ENCODE data around the gene NPNT.

DNA sequence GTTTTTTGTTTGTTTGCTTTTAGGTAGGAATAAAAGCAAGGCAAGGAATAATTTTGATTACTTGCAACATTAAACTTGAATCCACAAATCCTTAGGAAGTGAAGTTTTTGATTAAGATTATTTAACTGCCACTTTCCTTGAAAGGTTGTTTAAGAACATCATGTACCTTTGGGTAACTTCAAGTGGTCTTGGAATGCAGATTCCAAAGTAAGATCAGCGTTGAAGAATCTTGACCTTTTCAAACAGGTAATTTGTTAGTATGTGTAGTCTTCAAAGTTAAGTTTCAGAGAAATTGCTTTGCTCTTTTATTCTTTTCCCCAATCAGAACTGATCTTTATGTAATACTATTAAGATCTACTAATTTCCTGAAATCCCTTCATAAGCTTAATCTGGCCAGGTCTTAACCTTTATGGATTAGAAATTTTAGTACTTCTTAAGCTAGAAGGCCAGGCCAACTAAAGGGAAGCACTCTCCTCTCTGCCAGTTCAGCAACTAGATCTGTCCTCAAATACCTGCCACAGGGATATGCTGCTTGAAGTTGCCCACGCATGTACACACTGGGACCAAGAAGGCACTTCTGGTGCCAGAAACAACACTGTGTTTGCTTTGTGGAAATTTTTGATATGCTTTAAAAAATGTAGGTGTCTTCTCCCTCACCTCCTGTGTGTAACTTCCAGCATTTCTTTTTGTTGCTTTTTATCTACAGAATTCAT lies 7.4 kb downstream of the NPNT start:
- TF ChIP-seq EZH2 (IDR thresholded peaks at IDR 0.05; ENCODE audit: insufficient read depth, poor library complexity, severe bottlenecking) (no peak), EZH2phosphoT487 (IDR thresholded peaks at IDR 0.05; ENCODE audit: insufficient read depth, low read depth) (no peak)

Data from GM23248 (cell line).